Measurements from ENCODE around the gene NUDT17. TPM values are rescaled to one million over a fixed set of nuclear protein-coding genes. Genes with fewer than 3 reads are reported as not detected.

NUDT17 gene
- polyA plus RNA-seq, 1 of the 3 experiments (the other 2 are of a cell fraction) = 8.1 TPM

GRCh38 chr1:145871994-145872924 lies 26.8 kb downstream of the NUDT17 start:
- Histone ChIP-seq H3K4me1 (ENCODE audit: control insufficient read depth in 1 of 2, insufficient read depth in 2 of 2, low read depth in 1 of 2, low read length in 1 of 2) (no peaks in the 10 kb centered on the region), H3K9me3 (no peaks in the 10 kb centered on the region), H3K79me2 (ENCODE audit: insufficient read depth) (no peaks in the 10 kb centered on the region), H3K9me2 (no peaks in the 10 kb centered on the region), H3K4me3 (ENCODE audit: low read depth in 2 of 2, low read length in 1 of 2) (no peak overlapping the region), H2AFZ (ENCODE audit: low read depth) (no peak overlapping the region), H4K20me1 (ENCODE audit: insufficient read depth) (no peaks in the 10 kb centered on the region), H3K4me2 (no peak overlapping the region), H3K36me3 (replicated peaks in 1 of 2; ENCODE audit: control insufficient read depth in 1 of 2, insufficient read depth in 2 of 2, low read length in 1 of 2) (no peaks in the 10 kb centered on the region), H3K27me3 (ENCODE audit: insufficient read depth) (no peaks in the 10 kb centered on the region), H3K27ac (ENCODE audit: low read depth in 2 of 2, low read length in 1 of 2) (no peak overlapping the region), H3F3A (replicated peaks; ENCODE audit: insufficient read depth) (no peaks in the 10 kb centered on the region), H3K9ac (no peak overlapping the region)
- ChIA-PET CTCF (interaction anchor here (0.8 to 3.0 kb wide), 5 partner anchors 14 to 135 kb away, joined by 3 to 12 read pairs (median 6); partner anchors contain the start of genes ITGA10, NUDT17 and PIAS3), POLR2A (no interaction called here)
- no peak for DNase-seq
- WGBS (ENCODE audit: low lambda C conversion rate) = 81% methylated on average over 42 of the region's 47 CpGs
- no peak for TF ChIP-seq TEAD4 (IDR thresholded peaks at IDR 0.05; ENCODE audit: borderline replicate concordance, insufficient read depth)
- no peak for TF ChIP-seq YY1 (IDR thresholded peaks at IDR 0.05; ENCODE audit: low read depth)
- TF ChIP-seq PBX3 (IDR thresholded peaks at IDR 0.05) = no peak
- TF ChIP-seq POLR2AphosphoS5 (IDR thresholded peaks at IDR 0.05; ENCODE audit: low read depth, low read length) = no peak
- no peak for TF ChIP-seq EZH2phosphoT487 (IDR thresholded peaks at IDR 0.05; ENCODE audit: borderline replicate concordance, low read depth)
- TF ChIP-seq RAD21 (IDR thresholded peaks at IDR 0.05; ENCODE audit: low read length) = no peak

- Histone ChIP-seq H3K27me3 (ENCODE audit: insufficient read depth) (no peaks in the 10 kb centered on the region), H4K20me1 (ENCODE audit: insufficient read depth) (no peaks in the 10 kb centered on the region), H3K79me2 (ENCODE audit: insufficient read depth) (no peaks in the 10 kb centered on the region), H3K9ac (no peak overlapping the region), H3K36me3 (replicated peaks in 1 of 2; ENCODE audit: control insufficient read depth in 1 of 2, insufficient read depth in 2 of 2, low read length in 1 of 2) (no peaks in the 10 kb centered on the region), H3K4me3 (ENCODE audit: low read depth in 2 of 2, low read length in 1 of 2) (no peak overlapping the region), H3K9me3 (no peaks in the 10 kb centered on the region), H2AFZ (ENCODE audit: low read depth) (no peak overlapping the region), H3K9me2 (no peaks in the 10 kb centered on the region), H3K4me1 (ENCODE audit: control insufficient read depth in 1 of 2, insufficient read depth in 2 of 2, low read depth in 1 of 2, low read length in 1 of 2) (no peaks in the 10 kb centered on the region; a peak in 1 of 4 replicates), H3F3A (replicated peaks; ENCODE audit: insufficient read depth) (no peaks in the 10 kb centered on the region), H3K27ac (ENCODE audit: low read depth in 2 of 2, low read length in 1 of 2) (no peak overlapping the region), H3K4me2 (no peak overlapping the region)
- ChIA-PET CTCF (interaction anchor here (1.9 kb wide), 1 partner anchor 29 kb away, joined by 6 read pairs; the partner anchor contains the start of gene NUDT17), POLR2A (no interaction called here)
- WGBS (ENCODE audit: low lambda C conversion rate) = 92% methylated on average over 11 of the region's 12 CpGs
- DNase-seq = no peak
- no peak for TF ChIP-seq POLR2AphosphoS5 (IDR thresholded peaks at IDR 0.05; ENCODE audit: low read depth, low read length)
- no peak for TF ChIP-seq GATA2 (CRISPR knock-in tag; IDR thresholded peaks at IDR 0.05)
- no peak for TF ChIP-seq NFIC (IDR thresholded peaks at IDR 0.05; ENCODE audit: borderline replicate concordance)
- TF ChIP-seq MXI1 (IDR thresholded peaks at IDR 0.05; ENCODE audit: low read depth, low read length) = no peak
- no peak for TF ChIP-seq RXRA (IDR thresholded peaks at IDR 0.05; ENCODE audit: borderline replicate concordance, low read depth)
- TF ChIP-seq IRF3 (IDR thresholded peaks at IDR 0.05; ENCODE audit: low read depth, low read length) = no peak
- no peak for TF ChIP-seq USF2 (IDR thresholded peaks at IDR 0.05; ENCODE audit: borderline replicate concordance, low read depth, low read length)
- no peak for TF ChIP-seq EZH2phosphoT487 (IDR thresholded peaks at IDR 0.05; ENCODE audit: borderline replicate concordance, low read depth)
- TF ChIP-seq TEAD4 (IDR thresholded peaks at IDR 0.05; ENCODE audit: borderline replicate concordance, insufficient read depth) = no peak
- TF ChIP-seq ZBTB33 (IDR thresholded peaks at IDR 0.05; ENCODE audit: borderline replicate concordance, low read depth) = no peak
- TF ChIP-seq CHD2 (IDR thresholded peaks at IDR 0.05; ENCODE audit: low read length, partially characterized antibody) = no peak
- no peak for TF ChIP-seq NRF1 (IDR thresholded peaks at IDR 0.05; ENCODE audit: low read depth, low read length)
- no peak for TF ChIP-seq EP300 (IDR thresholded peaks at IDR 0.05; ENCODE audit: borderline replicate concordance in 1 of 2, low read depth in 1 of 2, low read length in 1 of 2)
- TF ChIP-seq TCF12 (IDR thresholded peaks at IDR 0.05) = no peak
- no peak for TF ChIP-seq FOXM1 (IDR thresholded peaks at IDR 0.05; ENCODE audit: low read depth)
- TF ChIP-seq GABPA (IDR thresholded peaks at IDR 0.05; ENCODE audit: low read depth) = no peak
- no peak for TF ChIP-seq RFX5 (IDR thresholded peaks at IDR 0.05; ENCODE audit: low read length)
- no peak for TF ChIP-seq MEF2A (IDR thresholded peaks at IDR 0.05; ENCODE audit: borderline replicate concordance, low read depth)
Measured at GRCh38 chr1:145874646-145875045, 29.2 kb downstream of the NUDT17 start.
